Astrocyte of the cerebellum (primary cell): ENCODE results near the gene TMEM234.

Experiments
- DNase-seq: peaks from one replicate; pipeline ENCODE4 v3.0.0-alpha.2; 2011; ENCODE audit warnings: low read depth
- H3K4me3 ChIP-seq: 2 replicates; pipeline ENCODE4 v1.5.1; 2011; ENCODE audit warnings: mild to moderate bottlenecking, low read depth, low read length, moderate library complexity
- in situ Hi-C: cut with HindIII; loops from 2 replicates; pipeline ENCODE4 v1.10.0; 2017; ENCODE audit warnings: low sequenced_read_pairs
- TF ChIP-seq, protein P1 (sequence below): IDR thresholded peaks from 2 replicates; pipeline ENCODE4 v1.5.1; 2012; ENCODE audit warnings: low read length, low read depth, moderate library complexity, mild to moderate bottlenecking; ENCODE audit errors: missing control alignments

Gene TMEM234

DNA sequence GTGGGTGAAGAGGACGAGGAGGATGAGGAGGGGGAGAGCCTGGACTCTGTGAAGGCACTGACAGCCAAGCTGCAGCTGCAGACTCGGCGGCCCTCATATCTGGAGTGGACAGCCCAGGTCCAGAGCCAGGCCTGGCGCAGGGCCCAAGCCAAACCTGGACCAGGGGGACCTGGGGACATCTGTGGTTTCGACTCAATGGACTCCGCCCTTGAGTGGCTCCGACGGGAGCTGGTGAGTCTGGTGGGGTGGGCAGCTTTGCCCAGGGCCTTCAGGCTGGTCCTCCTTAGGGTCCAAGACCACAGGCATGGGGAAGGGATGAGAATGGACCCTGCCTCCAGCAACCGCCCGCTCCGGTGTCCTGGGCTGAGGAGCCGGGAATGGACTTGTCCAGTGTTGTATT, 25.3 kb upstream of the TMEM234 start:
- no peak overlapping the region for H3K4me3 ChIP-seq
- TF ChIP-seq, protein P1, sequence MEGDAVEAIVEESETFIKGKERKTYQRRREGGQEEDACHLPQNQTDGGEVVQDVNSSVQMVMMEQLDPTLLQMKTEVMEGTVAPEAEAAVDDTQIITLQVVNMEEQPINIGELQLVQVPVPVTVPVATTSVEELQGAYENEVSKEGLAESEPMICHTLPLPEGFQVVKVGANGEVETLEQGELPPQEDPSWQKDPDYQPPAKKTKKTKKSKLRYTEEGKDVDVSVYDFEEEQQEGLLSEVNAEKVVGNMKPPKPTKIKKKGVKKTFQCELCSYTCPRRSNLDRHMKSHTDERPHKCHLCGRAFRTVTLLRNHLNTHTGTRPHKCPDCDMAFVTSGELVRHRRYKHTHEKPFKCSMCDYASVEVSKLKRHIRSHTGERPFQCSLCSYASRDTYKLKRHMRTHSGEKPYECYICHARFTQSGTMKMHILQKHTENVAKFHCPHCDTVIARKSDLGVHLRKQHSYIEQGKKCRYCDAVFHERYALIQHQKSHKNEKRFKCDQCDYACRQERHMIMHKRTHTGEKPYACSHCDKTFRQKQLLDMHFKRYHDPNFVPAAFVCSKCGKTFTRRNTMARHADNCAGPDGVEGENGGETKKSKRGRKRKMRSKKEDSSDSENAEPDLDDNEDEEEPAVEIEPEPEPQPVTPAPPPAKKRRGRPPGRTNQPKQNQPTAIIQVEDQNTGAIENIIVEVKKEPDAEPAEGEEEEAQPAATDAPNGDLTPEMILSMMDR, result no peak
- in situ Hi-C loops, result no loop called here
- DNase-seq, result no peak

DNA sequence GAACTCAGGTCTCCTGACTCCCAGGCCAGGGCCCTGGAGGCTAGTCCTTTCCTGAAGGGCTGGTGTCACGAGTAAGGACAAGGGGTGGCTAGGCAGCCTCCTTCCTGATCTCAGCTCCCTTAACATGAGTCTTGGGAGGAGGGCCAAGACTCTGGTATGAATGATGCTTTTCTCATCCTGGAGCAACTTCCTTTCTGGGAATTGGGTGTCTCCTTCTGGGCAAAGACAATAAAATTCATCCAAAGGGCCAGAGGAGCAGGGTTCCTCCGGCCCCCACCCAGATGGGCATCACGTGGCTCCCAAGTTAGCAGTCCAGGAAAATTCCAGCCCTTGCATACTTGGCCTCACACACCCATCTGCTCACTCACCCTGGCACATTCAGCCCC, 24.7 kb upstream of the TMEM234 start, which contains the start of gene FAM167B:
Gene FAM167B, plus strand, starts transcription at position 335 of the 386 bp plus-strand sequence. CDS start 200 bp downstream, outside the sequence.
- TF ChIP-seq, protein P1, result no peak
- no peak for DNase-seq
- in situ Hi-C loops, result no loop called here
- H3K4me3 ChIP-seq, result no peak within 1 kb of the TSS

DNA sequence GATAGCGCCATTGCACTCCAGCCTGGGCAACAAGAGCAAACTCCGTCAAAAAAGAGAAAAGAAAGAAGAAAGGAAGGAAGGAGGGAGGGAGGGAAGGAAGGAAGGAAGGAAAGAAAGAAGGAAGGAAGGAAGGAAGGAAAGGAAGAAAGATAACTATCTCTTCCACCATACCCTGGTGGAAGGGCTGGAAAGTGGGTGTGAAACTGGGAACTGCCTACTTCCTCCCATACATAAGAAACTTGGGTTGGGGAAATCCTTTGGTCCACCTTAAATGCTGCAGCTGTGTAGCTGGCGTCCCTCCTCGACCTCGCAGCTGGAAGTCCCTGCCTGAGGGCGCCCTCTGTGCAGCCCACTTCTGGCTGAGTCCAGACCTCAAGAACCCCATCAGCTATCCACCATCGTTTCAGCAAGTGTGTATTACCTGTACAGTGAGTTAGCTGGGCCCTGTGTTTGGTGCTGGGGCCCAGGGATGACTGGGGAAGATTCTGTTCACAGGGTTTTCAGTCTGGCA, 20.2 kb upstream of the TMEM234 start:
- no peak overlapping the region for H3K4me3 ChIP-seq
- TF ChIP-seq, protein P1, result no peak
- no peak for DNase-seq
- in situ Hi-C loops, result loop anchor here (5.0 kb wide), 1 partner anchor 80 kb away; no protein-coding TSS in a partner anchor

DNA sequence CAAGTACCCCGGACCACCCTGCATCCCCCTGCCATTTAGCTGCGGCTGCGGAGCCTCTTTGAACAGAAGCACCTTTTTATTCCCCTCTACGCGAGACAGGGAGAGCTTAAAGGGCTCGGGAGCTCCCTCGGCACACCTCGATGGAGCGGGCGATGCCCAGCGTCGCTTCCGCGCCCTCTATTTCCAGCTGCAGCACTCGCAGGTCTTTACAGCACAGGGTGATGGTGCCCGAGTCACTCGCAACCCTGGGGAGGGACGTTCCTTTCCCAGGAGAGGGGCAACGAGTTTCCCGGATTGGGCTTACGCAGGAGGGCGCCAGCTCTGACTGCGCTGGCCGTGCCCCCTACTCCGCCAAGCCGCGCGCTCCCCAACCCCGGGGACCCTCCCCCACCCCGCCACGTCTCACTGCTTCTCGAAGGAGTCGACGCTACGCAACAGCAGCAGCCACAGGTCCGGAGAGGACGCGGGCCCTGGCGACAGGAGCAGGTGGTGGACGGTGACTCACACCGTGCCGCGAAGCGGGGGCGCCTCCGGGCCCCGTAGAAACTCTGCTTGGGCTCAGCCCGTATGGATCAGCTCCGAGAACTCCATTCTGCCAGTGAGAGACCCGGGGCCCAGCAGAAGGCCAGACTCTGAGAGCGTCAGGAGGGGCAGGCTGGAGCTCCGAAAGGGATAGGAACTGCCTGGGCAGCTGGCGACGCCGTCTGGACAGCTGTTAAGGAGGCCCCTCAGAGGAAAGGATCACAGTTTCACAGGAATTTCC, 19.0 kb upstream of the TMEM234 start:
- peak overlapping the region; percentile 40 for H3K4me3 ChIP-seq
- in situ Hi-C loops, result loop anchor here (5.0 kb wide), 1 partner anchor 81 kb away; no protein-coding TSS in a partner anchor
- no peak for DNase-seq
- TF ChIP-seq, protein P1, result peak; percentile 2

DNA sequence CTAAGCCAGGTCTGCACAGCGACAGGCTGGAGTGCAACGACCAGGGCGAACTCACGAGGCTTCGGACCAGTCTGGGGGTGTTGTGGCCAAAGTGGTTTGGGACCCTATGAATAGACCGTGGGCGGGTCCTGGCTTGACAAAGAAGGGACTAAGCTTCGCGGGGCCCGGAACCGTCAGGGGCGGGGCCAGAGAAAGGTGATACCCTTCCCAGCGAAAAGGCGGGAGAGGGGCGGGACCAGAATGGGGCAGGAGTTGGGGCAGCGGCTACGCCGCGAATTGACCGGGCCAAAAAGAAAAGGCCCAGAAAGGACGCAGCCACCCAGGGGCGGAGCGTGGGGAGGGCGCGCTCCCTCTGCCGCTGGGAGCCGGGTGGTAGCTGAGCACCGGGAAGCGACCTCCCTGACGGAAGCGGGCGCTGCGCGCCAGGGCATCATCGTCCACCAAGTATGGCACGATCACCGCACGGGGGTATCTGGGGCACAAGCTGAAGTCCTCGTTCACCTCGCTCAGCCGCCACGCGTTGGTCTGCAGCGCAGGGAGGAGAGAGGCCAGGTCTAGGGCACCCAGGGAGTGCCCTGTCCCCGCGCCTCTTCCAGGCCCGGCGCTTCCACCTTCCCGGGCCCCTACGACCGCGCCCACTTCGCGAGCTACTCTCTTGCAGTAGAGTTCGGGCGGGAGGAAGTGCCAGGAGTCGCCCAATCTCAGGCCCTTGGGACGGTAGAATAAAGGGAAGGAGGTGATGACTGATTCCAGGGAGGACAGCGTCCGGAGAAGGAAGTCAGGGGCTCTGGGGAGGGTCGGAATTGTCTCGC, 18.2 kb upstream of the TMEM234 start:
- H3K4me3 ChIP-seq, result peak overlapping the region; percentile 40
- no peak for DNase-seq
- TF ChIP-seq, protein P1, result no peak
- in situ Hi-C loops, result loop anchor here (5.0 kb wide), 1 partner anchor 82 kb away; no protein-coding TSS in a partner anchor

DNA sequence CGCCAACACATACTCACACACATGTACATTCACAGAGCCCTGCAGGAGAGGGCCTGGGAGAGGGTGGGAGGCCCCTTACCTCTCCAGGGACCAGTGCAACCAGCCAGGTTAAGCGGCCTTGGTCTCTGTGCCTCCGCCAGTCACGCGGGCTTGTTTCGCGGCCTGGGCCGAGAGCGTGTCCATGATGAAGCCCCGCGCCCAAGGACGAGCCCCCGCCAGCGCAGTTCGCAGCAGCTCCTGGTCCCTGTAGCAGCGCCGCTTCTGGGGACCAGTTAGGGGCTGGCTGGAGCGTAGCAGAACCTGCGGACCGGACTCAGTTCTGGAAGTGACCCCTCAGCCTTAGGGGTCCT, 17.6 kb upstream of the TMEM234 start:
- in situ Hi-C loops, result loop anchor here (5.0 kb wide), 1 partner anchor 83 kb away; no protein-coding TSS in a partner anchor
- peak overlapping the region; percentile 40 for H3K4me3 ChIP-seq
- no peak for DNase-seq
- TF ChIP-seq, protein P1, result no peak
